CD14-positive monocyte (primary cell): ENCODE measurements around the gene CENPVL2. TPM values are rescaled to one million over a fixed set of nuclear protein-coding genes. Genes with fewer than 3 reads are reported as not detected.

Experiments
- DNase-seq, 3 donors: peaks; one replicate each; pipeline ENCODE4 v3.0.0-alpha.2; 2011 to 2022
- H2AFZ ChIP-seq: 2 replicates; pipeline ENCODE4 v1.6.0; 2012; ENCODE audit warnings: mild to moderate bottlenecking, low read depth, low read length, inconsistent platforms; ENCODE audit not compliant: insufficient read depth, poor library complexity, severe bottlenecking
- H3K27ac ChIP-seq, 2 donors: 1 replicate in 1 of 2; 2 replicates in 1 of 2; pipeline ENCODE4 v1.5.1; 2012 to 2013; ENCODE audit warnings: low read length in 2 of 2, control low read depth in 1 of 2, inconsistent platforms in 1 of 2, low read depth in 1 of 2, mild to moderate bottlenecking in 1 of 2
- H3K27me3 ChIP-seq, 2 donors: one replicate each; pipeline versions ENCODE4 v1.6.0 to v1.6.1; 2011 to 2013; ENCODE audit warnings: low read length in 2 of 2; ENCODE audit not compliant: control insufficient read depth in 2 of 2, insufficient read depth in 2 of 2
- H3K36me3 ChIP-seq, 2 donors: replicated peaks in 1 of 2; 1 replicate in 1 of 2; 2 replicates in 1 of 2; pipeline versions ENCODE4 v1.5.1 to v1.6.1; 2012 to 2013; ENCODE audit warnings: low read length in 2 of 2, control low read depth in 1 of 2, inconsistent platforms in 1 of 2, mild to moderate bottlenecking in 1 of 2; ENCODE audit not compliant: insufficient read depth in 2 of 2, control insufficient read depth in 1 of 2
- H3K4me1 ChIP-seq, 2 donors: 1 replicate in 1 of 2; 2 replicates in 1 of 2; pipeline versions ENCODE4 v1.5.1 to v1.6.1; 2012 to 2013; ENCODE audit warnings: low read length in 2 of 2, control low read depth in 1 of 2, inconsistent platforms in 1 of 2, mild to moderate bottlenecking in 1 of 2, moderate library complexity in 1 of 2; ENCODE audit not compliant: insufficient read depth in 2 of 2, control insufficient read depth in 1 of 2
- H3K4me2 ChIP-seq: replicated peaks from 2 replicates; pipeline ENCODE3; 2012; ENCODE audit warnings: low read length, moderate library complexity, mild to moderate bottlenecking; ENCODE audit not compliant: poor library complexity, severe bottlenecking; ENCODE audit errors: extremely low read depth
- H3K4me3 ChIP-seq, 3 experiments: fragments of 200-600 bp in 1 of 3; sonication (generic) in 1 of 3; replicated peaks in 1 of 3; 1 replicate in 2 of 3; 2 replicates in 1 of 3; pipeline ENCODE4 v1.5.1; 2011 to 2013; ENCODE audit warnings: low read length in 3 of 3, mild to moderate bottlenecking in 3 of 3, control low read depth in 2 of 3, low read depth in 2 of 3, inconsistent platforms in 1 of 3, moderate library complexity in 1 of 3
- H3K79me2 ChIP-seq: 2 replicates; pipeline ENCODE4 v1.6.0; 2012; ENCODE audit warnings: mild to moderate bottlenecking, control low read depth, inconsistent platforms, low read length, moderate library complexity; ENCODE audit not compliant: insufficient read depth
- H3K9ac ChIP-seq: 2 replicates; pipeline ENCODE4 v1.6.0; 2017; ENCODE audit warnings: low read length, mild to moderate bottlenecking; ENCODE audit not compliant: insufficient read depth, poor library complexity, severe bottlenecking
- H3K9me3 ChIP-seq, 2 donors: replicated peaks in 1 of 2; 1 replicate in 1 of 2; 2 replicates in 1 of 2; pipeline versions ENCODE4 v1.5.1 to v1.6.1; 2012 to 2013; ENCODE audit warnings: low read length in 2 of 2, control low read depth in 1 of 2; ENCODE audit not compliant: control insufficient read depth in 1 of 2, insufficient read depth in 1 of 2
- H4K20me1 ChIP-seq: 2 replicates; pipeline ENCODE4 v1.6.0; 2012; ENCODE audit warnings: mild to moderate bottlenecking, low read length, control low read depth, moderate library complexity; ENCODE audit not compliant: insufficient read depth
- H3K27ac Mint-ChIP-seq, 7 donors: one replicate each; pipeline ENCODE4 v1.8.0; 2020; ENCODE audit warnings: mild to moderate bottlenecking in 7 of 7, mixed read lengths in 7 of 7, moderate library complexity in 6 of 7, inconsistent platforms in 2 of 7
- H3K27me3 Mint-ChIP-seq, 3 donors: one replicate each; pipeline ENCODE4 v1.8.0; 2021 to 2022; ENCODE audit warnings: low read depth in 3 of 3, mild to moderate bottlenecking in 3 of 3, mixed read lengths in 3 of 3, moderate library complexity in 3 of 3, inconsistent platforms in 1 of 3
- H3K36me3 Mint-ChIP-seq, 2 donors: one replicate each; pipeline ENCODE4 v1.8.0; 2020; ENCODE audit warnings: mixed read lengths in 2 of 2, inconsistent platforms in 1 of 2, mild to moderate bottlenecking in 1 of 2
- H3K4me1 Mint-ChIP-seq: one replicate; pipeline ENCODE4 v1.8.0; 2020; ENCODE audit warnings: mild to moderate bottlenecking, mixed read lengths
- H3K4me3 Mint-ChIP-seq, 2 donors: one replicate each; pipeline ENCODE4 v1.8.0; 2020; ENCODE audit warnings: mild to moderate bottlenecking in 2 of 2, mixed read lengths in 2 of 2, moderate library complexity in 1 of 2
- H3K9me3 Mint-ChIP-seq, 7 donors: one replicate each; pipeline ENCODE4 v1.8.0; 2020 to 2022; ENCODE audit warnings: mixed read lengths in 7 of 7, mild to moderate bottlenecking in 6 of 7, moderate library complexity in 6 of 7, inconsistent platforms in 2 of 7
- CTCF ChIP-seq: fragments of 200-600 bp; IDR thresholded peaks from one replicate; pipeline ENCODE4 v1.8.0; 2022; ENCODE audit warnings: antibody characterized with exemption, mild to moderate bottlenecking
- WGBS: methylation state at CpG from one replicate; pipeline ENCODE4 v1.1.5; 2013; ENCODE audit warnings: missing lambda C conversion rate; ENCODE audit not compliant: insufficient coverage; 5-methylcytosine and 5-hydroxymethylcytosine counted together
- intact Hi-C, 2 donors: fragments of 100-400 bp; cut with micrococcal nuclease; formaldehyde crosslinking; loops; one replicate each; pipeline versions ENCODE4 v1.15.0 to v1.15.1; 2023
- polyA plus RNA-seq, 3 donors: library from polyadenylated mRNA; depleted of rRNA in 1 of 3; unstranded in 2 of 3; stranded (reverse) in 1 of 3; fragments of 300-500 nt in 2 of 3; fragments of >200 nt in 1 of 3; fragmentation: Illumina TruSeq in 2 of 3; gene quantifications; 1 replicate in 2 of 3; 2 replicates in 1 of 3; pipeline ENCODE4 v1.2.3, GENCODE V29; 2012 to 2021

CENPVL2 gene
- polyA plus RNA-seq, 3 donors: not detected

GRCh38 chrX:51665981-51666380 lies 16.6 kb downstream of the CENPVL2 start:
- Mint-ChIP-seq H3K4me3 (no peak overlapping the region), H3K36me3 (no peaks in the 10 kb centered on the region), H3K4me1 (no peaks in the 10 kb centered on the region), H3K27ac (no peak overlapping the region), H3K9me3 (peaks cover 0 to 6% (median 0%) of the 10 kb centered on the region in 7 donors), H3K27me3 (peaks cover 0 to 5% (median 0%) of the 10 kb centered on the region in 3 donors)
- H2AFZ ChIP-seq: no peak overlapping the region
- no peak overlapping the region for H3K4me3 ChIP-seq
- intact Hi-C loops: no loop called here
- H3K9me3 ChIP-seq: no peaks in the 10 kb centered on the region
- H3K4me1 ChIP-seq: no peaks in the 10 kb centered on the region
- H3K27me3 ChIP-seq: no peaks in the 10 kb centered on the region
- H3K4me2 ChIP-seq: no peak overlapping the region
- DNase-seq: no peak
- no peaks in the 10 kb centered on the region for H3K79me2 ChIP-seq
- no peak overlapping the region for H3K9ac ChIP-seq
- WGBS: no CpG with 5 or more reads among the region's 5 CpGs
- no peaks in the 10 kb centered on the region for H3K36me3 ChIP-seq
- no peak for TF ChIP-seq CTCF
- H4K20me1 ChIP-seq: no peaks in the 10 kb centered on the region
- no peak overlapping the region for H3K27ac ChIP-seq

GRCh38 chrX:51643377-51643776 lies 39.3 kb downstream of the CENPVL2 start:
- no peaks in the 10 kb centered on the region for H3K36me3 Mint-ChIP-seq
- WGBS: no CpG with 5 or more reads among the region's 2 CpGs
- TF ChIP-seq CTCF: no peak
- no peak overlapping the region for H3K27ac ChIP-seq
- no peak overlapping the region for H3K4me3 ChIP-seq
- H3K9me3 Mint-ChIP-seq: peaks cover 0 to 3% (median 2%) of the 10 kb centered on the region in 7 donors
- no peaks in the 10 kb centered on the region for H3K27me3 ChIP-seq
- H3K27ac Mint-ChIP-seq: no peak overlapping the region
- H3K79me2 ChIP-seq: no peaks in the 10 kb centered on the region
- no peaks in the 10 kb centered on the region for H3K4me1 Mint-ChIP-seq
- H3K4me2 ChIP-seq: no peak overlapping the region
- no peak for DNase-seq
- intact Hi-C loops: no loop called here
- no peak overlapping the region for H2AFZ ChIP-seq
- H3K36me3 ChIP-seq: no peaks in the 10 kb centered on the region
- H3K27me3 Mint-ChIP-seq: peaks cover 7 to 12% (median 7%) of the 10 kb centered on the region in 3 donors
- H3K4me3 Mint-ChIP-seq: no peak overlapping the region
- H3K9me3 ChIP-seq: no peaks in the 10 kb centered on the region
- H4K20me1 ChIP-seq: no peaks in the 10 kb centered on the region
- H3K9ac ChIP-seq: no peak overlapping the region
- no peaks in the 10 kb centered on the region for H3K4me1 ChIP-seq
